Dedifferentiated amniotic fluid mesenchymal stem cell (primary cell): ENCODE results near the gene KIAA1614.

Experiments
- DNase-seq: peaks from one replicate; pipeline ENCODE4 v3.0.0-alpha.2; 2016; ENCODE audit errors: extremely low spot score

The KIAA1614 gene

GRCh38 chr1:180912801-180913565 is at the start of gene KIAA1614:
Gene KIAA1614 (plus strand): TSS chr1:180912897. CDS start chr1:180913244, 347 bp downstream.
- peak; percentile 17 for DNase-seq

DNA sequence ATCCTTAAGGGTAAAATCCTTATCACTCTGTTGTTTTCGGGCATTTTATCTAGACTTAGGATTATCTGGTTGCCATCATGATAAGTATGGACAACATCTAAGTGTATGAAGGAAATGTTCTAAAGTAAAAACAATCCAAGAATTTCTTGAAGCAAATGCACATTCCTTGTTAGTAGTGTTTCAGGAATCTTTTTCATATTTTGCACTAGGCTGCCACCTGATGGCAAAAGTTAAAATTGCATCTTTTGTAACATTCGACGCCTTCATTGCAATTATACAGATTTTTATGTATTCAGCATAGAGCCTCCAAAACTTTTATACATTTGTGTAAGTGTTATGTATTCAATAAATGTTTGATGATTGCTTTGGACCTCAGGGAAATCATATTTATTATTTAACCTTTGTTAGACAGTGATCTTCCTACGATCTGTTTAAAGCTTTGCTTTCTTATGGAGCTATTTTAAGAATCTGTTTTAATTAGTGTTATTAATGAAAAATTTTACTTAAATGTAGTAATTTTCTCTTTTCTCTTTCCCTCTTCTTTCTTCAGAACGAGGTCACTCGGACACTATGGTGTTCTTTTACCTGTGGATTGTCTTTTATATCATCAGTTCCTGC is 49.4 kb upstream of the KIAA1614 start:
- DNase-seq = peak; percentile 77

GRCh38 chr1:180881806-180882509 is 30.7 kb upstream of the KIAA1614 start:
- peak; percentile 61 for DNase-seq

GRCh38 chr1:180884588-180885300 is 28.0 kb upstream of the KIAA1614 start:
- DNase-seq = no peak

DNA sequence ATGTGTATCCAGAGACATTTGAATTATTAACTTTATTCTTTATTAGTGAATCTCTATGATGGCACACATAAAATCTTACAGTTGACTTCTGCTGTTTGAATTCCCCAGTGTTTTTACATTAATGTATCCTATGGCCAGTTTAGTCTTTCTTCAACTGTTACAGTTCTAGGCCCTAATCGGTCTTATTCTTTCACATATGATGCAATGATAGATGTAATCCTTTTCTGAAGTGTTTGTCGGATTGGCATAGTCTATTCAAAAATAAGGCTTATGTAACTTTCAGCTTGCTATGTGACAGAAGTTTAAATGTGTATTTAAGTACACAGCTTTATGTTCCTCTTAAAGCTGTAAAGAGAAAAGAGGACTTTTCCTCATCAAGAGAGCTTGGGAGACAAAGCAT is 26.4 kb upstream of the KIAA1614 start:
- DNase-seq = no peak

- DNase-seq = no peak
Observed at GRCh38 chr1:180887841-180888240, 24.9 kb upstream of the KIAA1614 start.

DNA sequence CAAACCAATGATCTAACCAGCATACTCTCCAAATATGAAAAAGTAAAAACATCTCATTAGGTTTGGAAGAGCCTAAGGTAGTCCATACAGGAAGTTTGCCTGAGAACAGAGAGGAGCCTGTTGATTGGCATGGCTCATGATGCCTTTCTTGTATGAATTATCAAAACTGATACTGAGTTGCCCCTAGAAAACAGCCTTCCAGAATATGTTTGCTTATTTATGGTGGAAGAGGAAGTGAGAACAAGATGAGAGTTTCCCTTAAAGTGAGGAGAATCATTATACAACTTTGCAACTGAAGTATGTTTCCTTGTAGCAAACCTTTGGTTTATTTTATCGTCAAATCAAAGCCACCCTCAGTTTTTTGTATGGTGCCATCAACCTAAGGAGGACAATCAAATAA is 23.8 kb upstream of the KIAA1614 start:
- DNase-seq = no peak

DNA sequence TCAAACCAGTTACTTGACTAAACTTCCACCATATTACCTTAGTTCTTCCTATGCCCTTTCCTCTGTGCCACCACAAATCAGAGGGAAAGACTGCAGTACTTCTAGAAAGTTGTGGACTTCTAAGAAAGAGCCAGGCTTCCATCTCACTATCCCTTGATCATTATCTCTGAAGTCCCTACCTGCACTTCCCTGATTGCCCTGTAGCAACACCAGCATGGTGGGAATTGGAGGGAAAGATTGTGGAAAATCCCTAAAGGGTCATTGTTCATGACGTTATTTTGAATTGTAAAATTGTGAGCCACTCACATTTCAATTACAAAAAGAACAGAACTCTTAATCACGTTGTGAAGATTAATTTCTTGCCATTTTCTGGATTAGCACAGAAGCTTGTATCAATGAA is 23.4 kb upstream of the KIAA1614 start:
- no peak for DNase-seq

- DNase-seq = no peak
Observed at GRCh38 chr1:180892272-180892671, 20.4 kb upstream of the KIAA1614 start.

- no peak for DNase-seq
Observed at GRCh38 chr1:180892675-180893074, 20.0 kb upstream of the KIAA1614 start.

DNA sequence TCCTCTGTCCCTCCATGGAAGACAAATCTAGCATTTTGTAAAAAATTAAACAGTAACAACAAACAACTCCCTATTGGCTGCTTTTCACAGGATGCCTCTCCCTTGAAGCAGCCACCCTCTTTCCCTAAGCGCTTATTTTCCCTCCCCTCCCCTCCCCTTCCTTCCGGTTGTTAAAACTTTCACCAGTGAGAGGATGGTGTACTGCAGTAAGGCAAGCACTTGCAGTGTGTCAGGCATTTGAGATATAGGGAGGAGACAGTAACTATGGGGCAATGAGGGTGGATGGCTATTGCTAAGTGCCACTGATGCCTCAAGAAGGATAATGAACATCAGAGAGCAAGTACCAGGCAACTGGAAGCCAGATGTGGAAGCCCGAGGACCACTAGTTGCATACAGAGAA is 19.1 kb upstream of the KIAA1614 start:
- DNase-seq = no peak

GRCh38 chr1:180896161-180896560 is 16.5 kb upstream of the KIAA1614 start:
- DNase-seq = no peak

DNA sequence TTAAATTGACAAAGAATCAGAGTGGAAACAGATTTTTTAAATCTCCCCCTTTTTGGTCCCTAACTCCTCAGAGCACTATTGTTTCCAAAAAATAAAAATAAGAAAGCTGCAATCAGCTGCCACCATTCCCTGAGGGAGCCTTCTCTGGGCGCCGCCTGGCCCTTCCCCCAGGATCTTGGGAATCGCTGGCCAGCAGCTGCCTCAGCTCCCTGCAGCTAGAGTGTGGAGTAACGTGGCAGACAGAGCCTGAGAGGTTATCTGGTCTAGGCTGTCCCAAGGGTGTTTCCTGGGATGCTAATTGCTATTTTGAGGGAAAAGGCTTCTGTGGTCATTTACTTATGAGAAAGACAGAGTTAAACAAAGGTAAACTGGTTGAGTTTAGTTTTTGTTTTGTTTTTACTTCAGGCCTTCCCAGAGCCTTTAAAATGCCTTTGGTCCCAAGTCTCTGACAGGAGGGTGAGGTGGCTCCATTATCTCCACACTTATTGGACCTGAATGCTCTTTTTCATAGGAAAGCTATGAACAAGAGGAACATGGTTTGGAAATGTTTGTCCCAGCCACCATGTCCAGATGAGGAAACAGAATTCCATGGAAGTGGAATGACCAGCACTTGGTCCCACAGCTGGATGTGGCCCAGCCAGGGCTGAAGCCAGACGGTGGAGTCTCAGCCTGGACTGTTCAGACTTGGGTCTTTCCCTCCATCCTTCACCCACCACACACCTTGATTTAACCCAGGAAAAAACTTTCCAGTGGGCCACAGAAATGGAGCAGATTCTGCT is 14.1 kb upstream of the KIAA1614 start:
- DNase-seq = no peak

DNA sequence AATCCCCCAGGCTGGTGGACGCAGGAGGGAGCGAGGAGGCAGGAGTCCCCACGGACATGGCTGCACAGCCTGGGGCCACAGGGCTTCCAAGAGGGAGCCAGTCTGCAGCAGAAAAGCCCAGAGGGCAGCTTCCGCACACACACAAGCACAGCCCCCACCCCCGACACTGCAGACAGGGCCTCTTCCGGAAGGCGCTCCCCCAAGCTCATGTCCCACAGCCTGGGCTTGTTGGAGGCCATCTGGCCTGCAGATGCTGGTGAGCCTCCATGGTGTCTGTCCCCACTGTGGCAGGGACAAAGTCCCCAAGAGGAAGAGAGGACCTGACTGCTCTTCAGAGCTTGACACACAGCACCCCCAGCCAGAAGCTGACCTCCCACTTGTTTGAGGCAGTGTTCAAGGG is 13.4 kb upstream of the KIAA1614 start:
- no peak for DNase-seq

- no peak for DNase-seq
Observed at GRCh38 chr1:180901076-180901990, 11.4 kb upstream of the KIAA1614 start.

- DNase-seq = no peak
Observed at GRCh38 chr1:180902541-180902940, 10.2 kb upstream of the KIAA1614 start.

DNA sequence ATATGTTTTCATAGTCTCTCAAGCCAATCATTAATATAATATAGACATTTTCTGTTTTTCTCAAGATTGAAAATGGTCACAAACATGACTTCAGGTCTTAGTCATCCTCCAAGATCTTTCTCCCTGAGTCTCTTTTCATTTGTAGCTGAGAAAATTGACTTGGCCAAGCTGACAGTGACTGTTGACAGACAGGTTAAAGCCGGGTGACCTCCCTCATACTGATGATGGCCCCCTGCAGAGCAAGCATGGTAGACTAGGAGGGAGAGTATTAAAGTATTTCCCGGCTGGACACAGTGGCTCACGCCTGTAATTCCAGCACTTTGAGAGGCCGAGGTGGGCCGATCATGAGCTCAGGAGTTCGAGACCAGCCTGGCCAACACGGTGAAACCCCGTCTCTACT is 6.8 kb upstream of the KIAA1614 start:
- DNase-seq = no peak

DNA sequence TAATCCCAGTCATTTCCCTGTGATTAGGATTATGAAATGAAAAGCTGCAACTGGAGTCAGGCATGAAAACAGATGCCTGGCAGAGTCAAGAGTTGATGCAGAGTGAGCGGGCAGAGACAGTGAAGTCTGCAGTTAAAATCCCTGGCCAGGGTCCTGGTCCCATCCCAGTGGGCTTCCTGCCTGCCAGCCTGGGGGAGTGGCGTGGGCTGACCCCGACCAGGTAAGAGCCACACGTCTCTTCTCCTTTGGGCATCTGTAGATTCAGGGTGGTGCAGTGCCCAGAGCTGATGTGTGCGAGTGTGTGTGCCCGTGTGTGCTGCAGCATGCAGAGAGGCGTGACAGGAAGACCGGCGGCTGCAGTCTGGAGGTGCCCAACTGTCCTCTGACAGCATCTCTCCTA is 6.2 kb upstream of the KIAA1614 start:
- DNase-seq = no peak

- no peak for DNase-seq
Observed at GRCh38 chr1:180907313-180908055, 5.2 kb upstream of the KIAA1614 start.
